Measurements from ENCODE around the gene DUSP2.

Gene DUSP2

DNA sequence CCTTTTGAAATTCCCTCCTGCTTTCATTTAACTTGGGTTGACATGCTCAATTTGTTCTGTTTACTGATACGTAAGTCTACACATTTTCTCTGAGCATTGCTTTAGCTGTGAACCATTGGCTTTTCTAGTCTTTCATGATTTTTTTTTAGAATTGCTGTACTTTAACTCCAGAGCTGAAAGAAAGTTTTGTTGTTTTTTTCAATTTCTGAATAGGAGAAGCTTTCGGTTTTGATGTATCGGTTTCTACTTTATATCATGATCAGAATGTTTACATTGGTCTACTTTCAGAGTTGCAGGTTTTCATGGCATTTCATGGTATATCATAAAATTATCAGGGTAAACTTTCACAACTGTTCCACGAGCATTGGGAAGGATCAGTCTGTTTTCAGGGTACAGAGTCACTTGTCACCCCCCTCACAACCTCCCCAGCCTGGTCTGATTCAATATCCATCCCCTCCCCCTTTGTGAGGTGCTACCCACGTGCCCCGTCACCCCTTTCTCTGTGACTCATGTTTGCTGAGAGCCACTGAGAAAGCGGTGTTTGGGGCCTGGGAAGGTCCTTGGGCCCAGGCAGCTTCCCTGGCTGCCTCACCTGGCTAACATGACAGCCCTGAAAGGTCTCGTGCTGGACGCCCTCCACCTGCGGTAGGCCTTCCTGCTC lies 14.0 kb downstream of the DUSP2 start:
- DNase-seq = no peak

DNA sequence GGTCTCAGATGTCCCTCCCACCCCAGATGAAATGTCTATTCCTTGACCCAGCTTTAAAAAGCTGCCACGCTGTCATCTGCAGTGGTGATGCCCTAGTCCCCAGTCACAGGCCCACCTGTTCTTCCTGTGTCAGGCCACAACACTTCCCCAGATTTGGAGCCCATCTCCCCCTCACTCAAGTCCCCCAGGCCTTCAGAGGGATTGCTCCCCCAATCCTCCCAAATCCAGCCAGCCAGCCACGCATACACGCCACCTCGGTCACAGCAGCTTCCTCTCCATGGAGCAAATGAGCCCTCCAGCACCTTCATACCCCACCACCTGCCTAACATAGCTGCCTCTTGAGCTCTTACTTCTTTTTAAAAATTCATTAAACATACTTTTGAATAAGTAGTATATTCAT lies 14.8 kb downstream of the DUSP2 start:
- no peak for DNase-seq

DNA sequence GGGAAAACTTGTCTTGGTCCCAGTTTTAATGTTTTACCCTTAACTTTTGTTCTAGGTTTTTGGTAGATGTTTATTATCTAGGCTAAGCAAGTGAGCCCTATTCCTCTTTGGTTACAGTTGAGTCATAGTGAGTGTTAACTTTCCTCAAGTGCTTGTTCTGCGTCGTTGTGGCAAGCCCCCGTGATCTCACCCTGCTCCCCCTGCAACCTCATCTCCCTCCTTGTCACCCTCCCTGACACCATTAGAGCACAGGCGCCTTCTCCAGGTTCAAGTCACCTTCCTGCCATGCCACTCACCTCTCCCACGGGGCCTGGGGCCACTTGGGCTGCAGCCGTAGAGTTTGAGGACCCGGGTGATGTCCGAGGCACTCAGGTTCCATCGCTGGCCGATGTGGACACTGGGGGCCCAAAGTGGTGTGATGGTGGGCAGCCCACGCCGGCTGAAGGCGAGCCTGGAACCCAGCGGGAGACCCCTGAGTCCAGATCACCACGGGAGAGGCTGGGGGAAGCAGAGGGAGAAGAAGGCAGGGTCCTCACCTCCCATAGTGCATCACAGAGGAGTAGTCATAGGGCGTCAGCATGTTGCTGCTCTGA lies 15.6 kb downstream of the DUSP2 start:
- no peak for DNase-seq

DNA sequence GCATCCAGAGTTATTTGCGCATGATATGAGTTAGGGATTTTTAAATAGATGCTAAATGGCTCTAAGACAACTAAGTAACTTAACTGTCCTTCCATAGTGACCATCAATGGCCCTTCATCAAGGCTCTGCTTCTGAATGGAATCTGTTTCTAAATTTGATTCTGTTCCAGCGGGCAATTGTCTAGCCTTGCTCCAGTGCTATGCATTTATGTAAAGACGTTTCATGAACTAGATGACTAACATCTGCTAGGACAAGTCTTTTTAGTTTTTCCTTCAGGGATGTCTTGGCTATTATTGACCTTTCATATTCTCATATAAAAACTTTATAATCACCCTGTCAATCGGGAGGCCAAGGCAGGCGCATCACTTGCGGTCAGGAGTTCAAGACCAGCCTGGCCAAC lies 16.8 kb downstream of the DUSP2 start:
- DNase-seq = no peak

DNA sequence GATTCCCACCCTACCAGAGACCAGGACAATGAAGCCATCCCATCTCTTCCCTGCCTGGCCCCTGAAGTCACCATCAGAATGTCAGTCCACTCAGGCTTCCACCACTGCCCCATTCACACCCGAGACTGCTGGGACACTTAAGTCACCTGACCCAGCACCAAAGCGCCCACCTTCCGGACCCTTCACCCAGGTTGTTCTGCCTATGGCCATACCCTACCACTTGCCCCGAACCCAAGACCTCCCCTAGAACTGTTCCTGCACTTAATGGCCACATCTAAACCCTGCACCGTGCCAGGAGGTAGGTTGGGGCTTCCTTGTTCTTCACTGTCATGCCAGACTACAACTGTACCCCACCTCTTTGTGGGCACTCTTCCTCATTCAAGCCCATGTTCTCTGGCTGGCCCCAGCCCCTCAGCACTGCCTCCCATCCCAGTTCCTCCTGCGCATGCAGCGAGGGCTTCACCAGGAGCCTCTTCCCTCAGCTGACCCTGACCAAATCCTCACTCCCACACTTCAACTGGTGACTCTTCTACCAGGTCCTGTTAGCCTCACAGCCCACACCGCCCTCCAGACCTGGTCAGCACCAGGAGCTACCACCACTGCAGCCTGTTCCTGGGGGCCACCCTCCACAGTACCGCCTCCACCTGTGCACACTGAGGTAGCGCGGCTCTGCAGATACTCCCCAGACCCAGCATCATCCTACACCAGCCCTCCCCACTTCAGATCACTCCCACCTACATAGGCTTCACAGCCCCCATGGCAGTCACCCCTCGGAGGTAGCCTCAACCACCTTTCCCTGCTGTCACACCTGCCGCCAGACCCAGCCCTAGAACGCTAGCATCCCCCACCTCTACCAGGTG lies 20.6 kb downstream of the DUSP2 start:
- no peak for DNase-seq

GRCh38 chr2:96123936-96124335 lies 21.3 kb downstream of the DUSP2 start:
- no peak for DNase-seq

GRCh38 chr2:96123290-96123689 lies 21.9 kb downstream of the DUSP2 start:
- DNase-seq = no peak

GRCh38 chr2:96122391-96122790 lies 22.8 kb downstream of the DUSP2 start:
- DNase-seq = no peak

GRCh38 chr2:96121414-96121813 lies 23.8 kb downstream of the DUSP2 start:
- no peak for DNase-seq

DNA sequence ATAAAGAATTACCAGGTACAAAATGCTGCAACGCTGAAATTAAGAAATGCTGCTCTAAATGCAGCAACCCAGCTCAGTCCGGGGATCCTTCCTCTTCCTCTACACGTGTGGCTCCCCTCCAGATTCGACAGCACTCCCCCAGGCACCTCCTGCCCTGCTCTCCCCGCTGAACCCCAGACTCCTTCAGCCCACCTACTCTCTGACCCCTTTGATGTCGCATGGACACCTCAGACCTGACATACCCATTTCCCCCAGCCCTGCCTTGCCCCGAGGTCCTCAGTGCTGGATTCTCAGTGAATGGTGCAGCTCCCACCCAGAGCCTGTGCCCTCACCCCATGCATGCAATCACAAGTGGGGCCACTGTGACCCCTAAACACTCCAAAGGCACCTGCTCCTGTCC lies 24.2 kb downstream of the DUSP2 start:
- DNase-seq = no peak

- no peak for DNase-seq
Measured at GRCh38 chr2:96120091-96120720, 25.0 kb downstream of the DUSP2 start.

- no peak for DNase-seq
Measured at GRCh38 chr2:96119389-96119751, 25.9 kb downstream of the DUSP2 start.

GRCh38 chr2:96118698-96119388 lies 26.4 kb downstream of the DUSP2 start:
- DNase-seq = no peak

DNA sequence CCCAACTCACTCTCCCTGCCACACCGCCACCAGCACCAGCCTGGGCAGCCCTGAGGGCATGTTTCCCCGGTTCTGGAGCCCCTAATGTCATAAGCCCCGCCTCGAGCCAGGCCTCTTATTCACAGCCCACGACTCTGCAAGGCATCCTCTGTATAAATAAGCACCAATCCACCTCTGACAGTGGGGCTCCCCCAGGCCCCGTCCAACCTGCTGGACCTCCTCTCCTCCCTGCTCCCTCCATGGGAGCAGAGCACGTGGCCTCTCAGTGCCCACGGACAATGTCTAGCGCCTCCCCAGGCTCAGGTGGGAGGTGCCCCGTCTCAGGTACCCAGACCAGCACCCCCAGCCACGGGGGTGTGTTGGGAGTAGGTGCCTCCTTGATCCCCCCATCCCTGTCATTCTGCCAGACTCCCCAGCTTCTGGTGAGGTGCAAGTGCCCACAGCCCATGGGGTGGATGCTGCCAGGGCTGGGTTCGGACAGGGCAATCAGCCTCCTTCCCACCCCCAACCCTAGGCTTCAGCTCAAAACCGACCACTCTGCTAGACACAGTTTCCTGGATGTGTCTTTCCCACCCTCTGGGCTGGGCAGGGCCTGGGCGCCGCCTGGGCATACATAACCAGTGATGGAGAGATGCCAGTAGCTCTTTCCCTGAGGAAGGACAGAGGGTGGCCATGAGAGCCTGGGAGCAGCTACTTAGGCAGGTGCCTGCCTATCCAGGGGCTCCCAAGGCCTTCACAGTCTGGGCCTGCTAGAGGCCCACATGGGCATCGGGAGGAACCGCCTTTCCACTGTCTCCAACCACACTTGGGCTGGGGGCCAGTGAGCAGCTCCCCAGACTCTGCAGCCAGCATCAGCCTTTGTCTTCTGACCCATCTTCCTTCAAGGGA lies 27.3 kb downstream of the DUSP2 start:
- no peak for DNase-seq

GRCh38 chr2:96116879-96117533 lies 28.2 kb downstream of the DUSP2 start:
- DNase-seq = peak in 1 of 2 donors; percentile 61

DNA sequence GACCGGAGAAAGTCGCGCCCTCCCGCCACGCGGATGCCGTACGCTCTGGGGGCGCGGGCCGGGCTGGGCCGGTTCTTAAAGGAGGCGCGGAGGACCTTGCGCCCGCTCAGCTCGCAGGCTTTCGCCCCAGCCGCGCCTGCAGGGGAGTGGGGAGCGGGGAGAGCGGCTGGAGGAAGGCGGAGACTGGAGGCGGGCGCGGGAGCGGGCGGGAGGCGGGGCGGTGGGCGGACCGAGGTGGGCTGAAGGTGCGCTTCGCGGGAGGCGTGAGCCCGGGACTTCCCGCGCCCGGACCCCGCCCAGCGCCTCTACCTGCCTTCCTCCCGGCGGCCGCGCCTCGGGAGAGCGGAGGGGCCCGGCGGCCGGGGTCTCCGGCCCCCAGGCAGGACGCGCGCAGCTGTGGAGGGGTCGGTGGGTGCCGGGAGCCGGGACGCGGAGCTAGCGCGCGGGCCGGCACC lies 28.8 kb downstream of the DUSP2 start, which contains the start of gene ADRA2B:
ADRA2B (minus strand) TSS at position 148 of the 455 bp plus-strand sequence. CDS start 422 bp downstream, outside the sequence.
- no peak for DNase-seq

- DNase-seq = no peak
Measured at GRCh38 chr2:96115631-96116423, 29.4 kb downstream of the DUSP2 start.

GRCh38 chr2:96114903-96115581 lies 30.2 kb downstream of the DUSP2 start:
- DNase-seq = no peak

GRCh38 chr2:96114546-96114902 lies 30.7 kb downstream of the DUSP2 start:
- no peak for DNase-seq

DNA sequence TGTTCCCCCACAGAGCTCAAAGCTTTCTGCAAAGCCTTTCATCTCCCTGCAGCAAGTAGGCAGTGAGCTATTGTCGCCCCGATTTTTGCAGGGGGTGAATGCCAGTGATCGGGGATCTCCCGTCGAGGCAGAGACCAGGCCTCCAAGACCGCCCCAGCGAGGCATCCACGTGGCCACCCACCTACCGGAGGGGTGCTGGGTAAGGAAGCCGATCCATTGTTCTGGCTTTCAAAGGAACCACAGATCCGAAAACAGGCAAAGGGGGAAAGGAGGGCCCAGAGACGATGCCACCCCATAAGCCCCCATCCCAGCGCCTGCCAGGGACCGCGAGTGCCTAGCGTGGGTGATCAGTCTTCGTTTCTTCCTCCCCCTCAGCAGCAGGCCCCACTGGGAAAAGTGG lies 31.3 kb downstream of the DUSP2 start:
- no peak for DNase-seq
